HG03457 (cell line): ENCODE measurements around the gene SLC35A1.
"Not testable (repeated sequence)": the region's sequence is repeated elsewhere in the genome, so short reads cannot be mapped to it uniquely, and the experiment has no call there.

Experiments
- ATAC-seq: cut with Tn5 transposase; IDR thresholded peaks from one replicate; pipeline ENCODE4 v1.9.1; 2021; ENCODE audit warnings: moderate number of reproducible peaks; ENCODE audit not compliant: unreplicated experiment

Gene SLC35A1, protein sequence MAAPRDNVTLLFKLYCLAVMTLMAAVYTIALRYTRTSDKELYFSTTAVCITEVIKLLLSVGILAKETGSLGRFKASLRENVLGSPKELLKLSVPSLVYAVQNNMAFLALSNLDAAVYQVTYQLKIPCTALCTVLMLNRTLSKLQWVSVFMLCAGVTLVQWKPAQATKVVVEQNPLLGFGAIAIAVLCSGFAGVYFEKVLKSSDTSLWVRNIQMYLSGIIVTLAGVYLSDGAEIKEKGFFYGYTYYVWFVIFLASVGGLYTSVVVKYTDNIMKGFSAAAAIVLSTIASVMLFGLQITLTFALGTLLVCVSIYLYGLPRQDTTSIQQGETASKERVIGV

DNA sequence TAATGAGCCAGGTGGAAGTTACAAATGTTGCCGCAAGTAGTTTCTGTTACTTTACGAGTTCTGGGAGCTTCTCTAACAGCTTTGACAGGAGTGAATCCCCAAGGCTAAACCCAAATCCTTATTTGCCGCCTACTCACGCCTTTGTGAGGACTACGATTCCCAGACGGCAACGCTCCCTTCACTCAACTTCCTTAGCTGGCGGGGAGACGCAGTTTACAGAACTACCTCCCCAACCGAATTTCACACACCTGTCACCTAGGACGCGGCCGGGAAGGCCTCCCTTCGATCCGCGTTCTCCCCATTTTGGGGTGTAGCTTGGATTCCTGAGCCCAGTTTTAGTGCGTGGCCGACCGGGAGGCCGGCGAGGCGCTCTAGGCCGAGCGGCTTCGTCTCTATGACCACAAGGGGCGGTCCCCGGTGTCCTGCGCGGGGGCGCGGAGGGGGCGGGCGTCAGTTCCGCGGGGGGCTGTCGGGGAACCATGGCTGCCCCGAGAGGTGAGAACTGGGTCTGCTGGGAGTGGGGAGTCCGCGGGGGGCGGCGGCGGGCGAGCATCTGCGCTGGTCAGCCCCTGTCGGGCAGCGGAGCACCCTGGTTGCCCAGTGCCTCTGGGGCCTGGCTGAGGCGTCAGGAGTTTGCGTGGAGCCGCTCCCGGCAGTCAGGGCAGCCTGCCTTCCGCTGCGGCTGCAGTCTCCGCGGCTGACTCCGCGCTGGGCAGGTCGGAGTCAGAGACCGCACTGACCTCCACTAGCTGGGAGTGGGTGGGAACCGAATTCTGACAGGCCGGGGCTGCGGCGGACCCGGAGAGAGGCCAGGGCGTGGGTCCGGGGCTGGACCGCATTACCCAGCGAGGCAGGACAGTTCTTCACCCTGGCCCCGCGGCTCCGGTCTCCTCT is at the start of gene SLC35A1:
SLC35A1 (plus strand) TSS at position 450 of the 894 bp plus-strand sequence; CDS start at position 480, 30 bp downstream.
- peak; percentile 94 for ATAC-seq

DNA sequence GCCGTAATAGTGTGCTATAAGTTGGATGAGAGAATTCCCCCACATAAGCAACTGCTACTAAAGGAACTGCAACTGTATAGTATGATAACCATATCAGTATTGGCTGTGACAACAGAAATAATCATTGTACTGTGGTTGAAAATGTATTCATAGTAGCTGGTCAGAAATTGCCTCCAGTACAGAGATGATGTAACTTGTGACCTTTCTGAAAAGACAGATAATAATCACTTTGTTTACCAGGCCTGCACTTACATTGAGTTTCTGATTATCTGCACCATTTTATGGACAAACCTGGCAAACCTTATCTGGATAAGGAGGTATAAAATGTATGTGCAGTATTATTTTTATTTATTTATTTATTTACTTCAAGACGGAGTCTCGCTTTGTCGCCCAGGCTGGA is 46.0 kb upstream of the SLC35A1 start:
- no peak for ATAC-seq

DNA sequence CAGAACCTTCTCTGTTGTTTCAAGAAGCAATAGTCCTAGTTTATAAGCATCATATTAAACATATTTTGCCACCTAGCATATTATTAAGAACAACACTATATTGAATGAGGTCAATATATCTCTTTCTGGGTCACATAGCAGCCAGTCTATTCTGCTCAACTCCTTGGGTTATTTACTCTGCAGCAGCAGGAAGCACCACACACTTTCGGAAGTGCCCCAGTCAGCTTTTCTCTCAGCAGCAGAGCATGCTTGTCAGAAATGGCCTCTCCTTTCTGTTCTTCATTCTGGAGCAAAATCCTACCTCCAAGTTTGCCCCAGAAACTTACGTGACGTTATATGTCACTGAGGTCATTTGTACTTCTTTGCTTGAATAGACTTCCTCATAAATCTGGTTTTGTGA is 42.3 kb upstream of the SLC35A1 start:
- no peak for ATAC-seq

DNA sequence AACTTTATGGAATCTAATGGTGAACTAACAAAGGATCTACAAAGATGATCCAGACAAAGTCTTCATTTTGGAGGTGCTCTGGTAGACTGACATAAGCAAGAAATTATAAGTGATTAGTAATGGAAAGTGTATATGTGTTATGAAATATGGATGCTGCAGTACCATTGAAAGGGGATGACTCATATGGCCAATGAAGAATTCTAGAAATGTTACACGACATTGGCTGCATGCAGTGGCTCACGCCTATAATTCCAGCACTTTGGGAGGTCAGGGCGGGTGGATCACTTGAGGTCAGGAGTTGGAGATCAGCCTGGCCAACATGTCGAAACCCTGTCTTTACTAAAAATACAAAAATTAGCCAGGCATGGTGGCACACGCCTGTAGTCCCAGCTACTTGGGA is 41.5 kb upstream of the SLC35A1 start:
- ATAC-seq: no peak

DNA sequence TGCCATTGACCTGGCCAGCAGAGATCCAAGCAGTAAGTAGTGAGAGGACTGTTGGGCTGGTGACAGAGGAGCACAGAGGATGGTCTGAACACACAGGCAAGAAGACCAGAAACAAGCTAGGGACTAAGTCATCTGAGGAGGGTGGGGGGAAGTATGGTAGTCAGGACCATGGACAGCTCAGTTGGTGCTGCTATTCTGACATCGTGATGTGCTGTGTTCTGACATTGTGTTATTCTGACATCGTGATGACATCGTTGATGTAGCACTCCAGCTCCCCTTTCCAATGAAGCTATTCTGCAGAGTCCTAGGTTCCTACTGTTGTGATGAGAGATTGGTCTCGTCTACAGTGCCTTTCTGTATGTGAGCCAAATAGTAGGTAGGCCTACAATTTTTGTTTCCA is 36.3 kb upstream of the SLC35A1 start:
- ATAC-seq: no peak

DNA sequence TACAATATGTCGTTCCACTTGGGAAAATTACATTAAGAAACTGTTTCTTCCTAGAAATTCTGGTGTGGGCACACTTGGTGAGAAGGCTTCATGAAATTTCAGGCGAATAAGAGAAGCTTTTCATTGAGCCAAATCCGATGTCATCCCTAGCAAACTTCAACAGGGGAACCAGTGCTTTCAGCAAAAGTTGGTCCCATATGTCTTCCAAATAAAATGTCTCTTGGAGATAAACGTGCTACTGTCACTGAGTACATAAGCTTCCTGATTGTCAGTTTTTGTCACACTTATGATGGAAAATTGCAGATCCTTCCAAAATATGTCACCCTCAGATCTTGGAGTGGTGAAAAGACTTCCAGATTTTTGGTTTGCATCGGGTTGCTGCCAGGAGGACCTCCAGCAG is 31.1 kb upstream of the SLC35A1 start:
- ATAC-seq: no peak

DNA sequence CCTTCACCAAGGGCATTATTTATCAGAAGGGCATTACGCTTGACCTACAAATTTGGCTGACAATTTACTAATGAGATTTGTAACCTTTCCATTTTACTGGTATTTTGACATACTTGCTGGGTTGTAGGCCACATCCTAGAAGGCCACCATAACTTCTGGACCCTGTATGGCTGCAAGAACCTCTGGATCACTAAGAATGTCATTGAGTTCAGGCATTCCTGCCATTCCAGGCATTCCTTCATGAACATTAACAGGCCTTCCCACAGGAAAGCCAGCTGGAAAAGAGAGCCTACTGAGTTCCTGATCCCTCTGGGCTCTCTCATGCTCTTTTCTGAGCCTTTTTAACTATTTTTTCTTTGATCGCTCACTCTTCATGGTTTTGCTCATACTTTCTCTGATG is 28.4 kb upstream of the SLC35A1 start:
- ATAC-seq: no peak

DNA sequence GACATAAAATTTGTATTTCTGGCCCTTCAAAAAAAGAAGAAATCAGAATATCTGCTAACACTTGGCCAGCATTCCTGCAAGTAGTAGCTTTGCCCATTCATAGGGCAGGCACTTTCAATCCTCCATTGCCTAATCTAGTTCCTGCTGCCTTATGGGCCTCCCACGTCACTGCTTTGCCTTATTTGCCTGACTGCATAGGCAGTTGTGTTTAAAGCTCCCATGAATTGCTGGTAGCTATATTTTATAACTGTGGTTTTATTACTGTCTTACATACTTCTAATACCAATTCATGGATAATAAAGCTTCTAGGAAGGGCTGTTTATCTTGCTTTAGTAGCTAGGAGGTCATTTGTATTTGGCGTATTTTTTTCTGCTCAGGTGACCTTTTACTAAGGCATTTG is 7.7 kb upstream of the SLC35A1 start:
- no peak for ATAC-seq

DNA sequence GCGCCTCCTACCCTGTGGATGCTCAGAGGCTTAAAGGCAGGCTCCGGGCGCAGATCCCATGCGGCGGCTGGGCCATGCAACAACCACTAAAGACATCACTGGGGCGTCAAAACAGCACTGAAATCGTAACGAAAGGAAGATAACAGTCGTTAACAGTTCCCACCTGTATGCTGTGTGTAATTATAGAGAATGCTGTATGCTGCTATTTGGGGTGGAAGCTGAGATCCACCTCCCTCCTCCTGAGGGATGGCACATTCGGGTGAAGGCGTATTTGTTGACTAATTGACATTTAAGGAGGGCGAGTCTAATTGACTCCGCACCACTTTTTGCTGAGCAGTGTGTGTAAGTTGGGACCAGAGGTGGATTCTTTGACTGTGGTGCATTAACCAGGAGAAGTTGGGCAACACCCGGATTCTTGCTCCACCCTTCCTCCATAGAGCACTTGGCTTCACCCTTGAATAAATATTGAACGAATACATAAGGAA is 687 bp downstream of the SLC35A1 start:
- no peak for ATAC-seq

DNA sequence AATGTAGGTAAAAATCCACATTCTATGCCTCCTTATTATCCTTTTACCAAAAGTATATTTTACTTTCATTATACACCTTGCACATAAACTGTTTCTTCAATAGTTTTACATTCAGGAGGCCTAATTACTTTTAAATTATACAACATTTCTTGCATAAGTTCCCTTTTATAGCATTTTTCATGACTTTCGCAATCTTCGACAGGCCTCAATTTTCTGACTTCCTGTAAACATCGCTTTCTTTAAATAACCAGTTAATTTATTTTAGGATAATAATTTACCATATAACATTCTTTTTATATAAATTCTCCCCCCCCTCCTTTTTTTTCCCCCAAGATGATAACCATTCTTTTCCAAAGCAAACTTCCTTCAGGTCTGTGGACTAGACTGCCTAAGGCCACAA is 9.2 kb downstream of the SLC35A1 start:
- ATAC-seq: no peak

DNA sequence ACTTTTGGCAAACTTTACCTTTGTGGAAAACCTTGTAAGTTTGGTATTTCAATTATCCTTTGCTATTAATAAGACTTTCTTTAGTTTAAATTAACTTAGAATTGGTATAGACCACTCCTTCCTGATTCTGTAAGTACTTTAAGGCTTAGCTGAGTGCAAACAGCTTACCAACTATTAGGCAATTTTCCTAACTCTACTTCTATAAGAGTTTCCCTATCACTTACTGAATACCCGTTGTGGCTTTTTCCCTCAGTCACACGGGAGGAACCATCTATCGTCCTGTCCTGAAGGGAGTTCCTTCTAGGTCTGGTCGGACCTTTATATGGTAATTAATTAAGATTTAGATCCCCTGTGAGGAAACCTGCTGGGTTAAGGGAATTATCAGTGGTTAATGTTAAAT is 9.6 kb downstream of the SLC35A1 start:
- no peak for ATAC-seq

DNA sequence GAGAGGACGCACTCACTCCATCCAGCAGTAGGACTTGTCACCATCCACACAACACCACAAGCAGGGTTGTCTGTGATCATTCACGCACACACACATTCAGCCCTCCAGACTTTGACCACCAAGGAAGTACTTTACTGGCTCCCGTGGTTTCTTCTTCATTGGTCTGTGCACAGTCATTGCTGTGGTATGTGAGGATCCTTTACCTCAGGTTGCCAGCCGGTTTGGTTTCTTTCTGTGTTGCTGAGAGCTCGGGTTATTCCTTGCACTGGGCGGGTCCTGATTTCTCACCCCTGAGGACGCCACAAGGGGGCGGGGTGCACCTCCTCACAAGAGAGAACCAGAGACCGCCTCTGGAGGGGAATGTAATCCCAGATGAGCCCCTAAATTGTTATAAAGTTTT is 11.2 kb downstream of the SLC35A1 start:
- ATAC-seq: no peak

DNA sequence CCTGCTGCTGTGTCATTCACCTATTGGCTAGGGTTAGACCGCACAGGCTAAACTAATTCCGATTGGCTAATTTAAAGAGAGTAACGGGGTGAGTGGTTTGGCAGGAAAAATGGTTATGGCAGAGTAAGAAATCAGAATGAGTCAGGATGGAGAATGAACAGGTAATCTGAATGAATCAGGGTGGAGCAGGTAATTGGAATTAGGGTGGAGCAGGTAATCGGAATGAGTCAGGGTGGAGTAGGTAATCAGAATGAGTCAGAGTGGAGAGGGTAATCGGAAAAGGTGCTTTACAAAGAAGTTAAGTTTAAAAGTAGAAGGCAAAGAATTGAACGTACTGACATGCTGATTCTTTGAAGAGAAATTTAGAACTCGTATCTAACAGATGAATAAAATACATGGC is 11.7 kb downstream of the SLC35A1 start:
- no peak for ATAC-seq

DNA sequence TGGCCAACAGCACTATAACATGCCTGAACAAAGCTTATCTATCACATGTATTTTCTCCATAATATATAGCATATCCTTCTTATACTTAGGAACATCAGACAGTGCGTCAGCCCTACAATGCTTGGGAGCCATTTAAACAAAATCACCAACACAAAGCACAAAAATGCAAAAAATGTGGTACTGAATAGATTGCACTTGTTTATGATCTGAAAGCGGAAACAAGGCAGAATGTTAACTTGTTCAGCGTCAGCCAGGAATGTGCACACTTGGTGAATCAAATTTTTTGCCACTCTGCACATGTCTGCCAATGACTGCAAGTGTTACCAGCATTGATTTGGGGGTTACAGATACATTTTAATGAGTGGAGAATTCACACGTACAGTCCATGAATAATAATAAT is 14.8 kb downstream of the SLC35A1 start:
- no peak for ATAC-seq

DNA sequence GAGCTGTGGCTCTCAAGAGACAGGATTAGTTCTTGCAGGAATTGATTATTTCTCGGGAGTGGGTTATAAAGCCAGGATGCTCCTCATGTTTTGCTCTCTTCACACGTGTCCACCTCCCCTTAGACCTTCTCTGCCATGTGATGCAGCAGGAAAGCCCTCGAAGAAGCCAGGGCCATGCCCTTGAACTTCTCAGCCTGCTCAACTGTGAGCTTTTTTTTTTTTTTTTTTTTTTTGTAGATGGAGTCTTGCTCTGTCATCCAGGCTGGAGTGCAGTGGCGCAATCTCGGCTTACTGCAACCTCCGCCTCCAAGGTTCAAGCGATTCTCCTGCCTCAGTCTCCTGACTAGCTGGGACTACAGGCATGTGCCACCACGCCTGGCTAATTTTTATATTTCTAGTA is 16.6 kb downstream of the SLC35A1 start:
- ATAC-seq: not testable (repeated sequence)

DNA sequence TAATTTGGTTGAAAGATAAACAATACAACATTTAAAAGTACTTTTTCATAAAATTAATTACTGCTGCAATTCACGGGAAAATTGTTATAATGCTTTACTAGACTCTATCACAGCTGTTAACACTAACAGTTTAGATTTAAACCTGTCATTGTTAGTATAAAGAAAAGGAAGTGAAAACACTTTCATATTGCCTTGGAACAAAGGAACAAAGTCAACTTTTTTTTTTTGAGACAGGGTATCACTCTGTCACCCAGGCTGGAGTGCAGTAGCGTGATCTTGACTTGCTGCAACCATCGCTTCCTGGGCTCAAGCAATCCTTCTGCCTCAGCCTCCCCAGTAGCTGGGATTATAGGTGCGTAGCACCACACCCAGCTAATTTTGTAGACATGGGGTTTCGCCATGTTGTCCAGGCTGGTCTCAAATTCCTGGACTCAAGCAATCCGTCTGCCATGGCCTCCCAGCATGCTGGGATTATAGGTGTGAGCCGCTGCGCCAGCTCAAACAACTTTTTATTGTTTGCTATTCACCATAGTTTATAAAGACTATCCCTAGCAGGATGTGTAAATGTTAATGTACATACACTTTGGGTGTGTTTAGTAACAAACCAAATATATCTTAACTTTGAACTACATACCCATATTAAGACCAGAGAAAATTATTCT is 22.1 kb downstream of the SLC35A1 start:
- ATAC-seq: no peak

DNA sequence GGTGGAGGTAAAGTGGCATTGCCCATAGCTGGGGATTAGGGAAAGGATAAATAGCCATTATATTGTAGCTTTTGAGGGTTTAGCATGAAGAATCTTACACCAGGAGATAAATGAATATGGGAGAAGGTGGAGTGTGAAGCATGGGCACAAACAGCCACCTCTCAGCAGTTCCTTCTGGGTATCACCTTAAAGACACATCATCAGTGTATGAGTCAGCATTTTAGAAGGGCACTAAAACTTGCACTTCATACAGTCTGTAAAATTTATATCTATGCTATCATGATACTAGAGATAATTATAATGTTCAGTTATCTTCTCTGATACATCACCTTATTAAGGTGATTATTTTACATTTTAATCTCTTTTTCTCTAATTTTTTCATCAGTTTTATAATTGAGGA is 25.3 kb downstream of the SLC35A1 start:
- ATAC-seq: no peak

DNA sequence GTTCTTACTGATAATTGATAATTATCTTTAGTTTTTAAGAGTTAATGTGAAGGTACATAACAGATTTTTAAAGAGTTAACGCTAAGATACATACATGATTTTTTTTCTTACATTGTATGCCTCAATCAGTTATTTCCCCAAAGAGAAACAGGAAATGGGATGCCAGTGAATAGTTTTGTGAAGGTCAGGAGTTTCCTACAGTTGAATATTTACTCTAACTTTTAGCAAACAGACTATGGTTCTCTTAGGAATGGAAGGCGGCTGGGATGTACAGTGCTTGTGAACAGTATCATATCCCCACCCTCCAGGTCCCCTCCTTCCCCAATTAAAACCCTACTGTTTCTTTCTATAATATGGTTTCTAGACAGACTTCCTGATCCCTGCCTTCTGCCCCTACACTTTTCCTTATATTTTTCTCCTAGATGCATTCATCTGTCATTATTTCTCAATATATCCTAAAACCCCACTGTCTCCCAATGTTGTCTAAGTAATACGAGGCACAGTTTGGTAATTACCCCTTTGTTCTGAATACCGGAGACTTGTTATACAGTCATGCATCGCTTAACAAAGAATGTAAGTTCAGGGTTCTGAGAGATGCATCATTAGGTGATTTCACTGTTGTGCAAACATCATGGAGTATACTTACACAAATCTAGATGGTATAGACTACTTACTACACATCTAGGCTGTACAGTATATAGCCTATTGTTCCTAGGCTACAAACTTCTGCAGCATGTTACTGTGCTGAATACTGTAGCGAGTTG is 29.2 kb downstream of the SLC35A1 start:
- ATAC-seq: no peak

DNA sequence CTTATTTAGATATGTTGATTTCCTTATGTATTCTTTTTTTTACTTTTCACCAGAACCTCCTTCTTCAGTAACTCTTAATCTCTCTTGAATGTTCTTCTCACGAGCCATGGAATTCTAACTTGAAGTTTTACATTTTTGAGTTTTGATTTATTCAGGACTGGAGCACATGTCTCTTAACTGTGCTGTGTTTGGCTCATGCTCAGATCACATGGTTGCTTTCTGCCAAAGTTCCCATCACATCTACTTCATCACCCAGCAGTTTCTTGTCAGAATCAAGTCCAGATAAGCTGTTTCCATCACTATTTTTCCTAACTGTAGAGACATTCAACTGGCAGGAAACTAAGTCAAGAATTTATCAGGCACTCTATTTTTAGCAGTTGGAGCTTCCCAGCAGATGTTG is 31.7 kb downstream of the SLC35A1 start:
- ATAC-seq: no peak

DNA sequence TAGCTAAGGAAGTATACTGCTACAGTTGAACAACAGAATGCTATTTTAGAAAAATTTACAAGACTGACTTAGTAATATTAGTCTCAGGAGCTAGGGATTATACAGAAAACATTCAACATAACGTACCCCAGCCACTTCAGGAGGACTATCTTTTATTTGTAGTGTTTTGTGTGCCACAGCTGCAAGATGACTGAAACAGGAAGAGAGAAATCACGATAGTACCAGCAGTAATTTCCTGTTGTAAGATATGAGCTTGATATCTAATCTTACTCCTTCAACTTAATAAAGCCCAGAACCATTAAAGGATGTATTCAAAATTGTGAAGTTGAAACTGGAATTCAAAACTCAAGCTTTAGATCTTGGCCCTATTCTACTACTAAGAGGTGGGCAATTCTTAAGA is 42.1 kb downstream of the SLC35A1 start:
- ATAC-seq: no peak

DNA sequence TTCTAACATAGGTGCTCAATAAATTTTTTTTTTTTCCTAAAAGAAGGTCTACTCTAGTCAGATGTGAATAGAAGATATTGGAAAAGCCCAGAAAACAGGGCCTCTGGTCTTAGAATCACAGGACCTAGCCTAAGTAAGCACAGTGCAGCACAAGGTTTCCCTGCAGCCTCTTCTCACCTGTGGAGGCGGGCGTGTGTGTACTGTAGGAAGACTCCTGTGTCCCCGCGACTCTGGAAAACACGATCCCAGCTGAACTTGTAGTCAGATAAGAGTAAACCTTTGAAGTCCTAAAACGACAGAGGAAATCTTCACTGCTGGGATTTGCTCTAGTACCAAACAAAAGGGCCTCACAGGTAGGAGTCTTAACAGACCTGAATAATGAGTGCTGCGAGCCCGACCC is 45.7 kb downstream of the SLC35A1 start:
- no peak for ATAC-seq
